ENCODE results near the gene DOCK4.

Gene DOCK4

DNA sequence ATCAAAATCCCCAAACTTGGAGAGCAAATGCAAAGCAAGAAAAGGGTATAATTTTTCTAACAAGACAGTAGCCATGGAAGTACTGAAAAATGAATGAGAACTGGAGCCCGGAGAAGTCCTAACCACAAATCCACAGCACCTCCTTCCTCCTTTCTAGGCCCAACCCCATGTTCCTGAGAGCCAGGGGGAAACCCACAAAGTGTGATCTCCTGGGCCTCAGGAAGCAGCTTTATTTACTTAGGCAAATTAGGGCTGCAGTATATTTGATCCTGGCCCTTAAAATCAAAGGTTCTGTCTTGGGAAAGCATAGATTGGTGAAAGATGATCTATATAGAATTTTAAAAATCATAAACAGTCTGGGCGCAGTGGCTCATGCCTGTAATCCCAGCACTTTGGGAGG lies 103.0 kb downstream of the DOCK4 start:
- no peaks in the 10 kb centered on the region for H3K79me2 ChIP-seq (ENCODE audit: insufficient read depth, low read length)
- no peaks in the 10 kb centered on the region for H3K36me3 ChIP-seq (ENCODE audit: low read length)
- H3F3A ChIP-seq (ENCODE audit: insufficient read depth): no peaks in the 10 kb centered on the region
- no peak overlapping the region for H3K27ac ChIP-seq (ENCODE audit: low read depth, low read length)
- no peak overlapping the region for H3K4me2 ChIP-seq (ENCODE audit: low read depth, low read length, poor library complexity, severe bottlenecking)
- no peak overlapping the region for H3K4me3 ChIP-seq (ENCODE audit: insufficient read depth, low read length, poor library complexity, severe bottlenecking)
- H3K27me3 ChIP-seq (ENCODE audit: low read length): no peaks in the 10 kb centered on the region
- H3K9me3 ChIP-seq (ENCODE audit: insufficient read depth, low read length): no peaks in the 10 kb centered on the region
- H3K9me2 ChIP-seq (replicated peaks; ENCODE audit: insufficient read depth, low read length): no peaks in the 10 kb centered on the region
- no peaks in the 10 kb centered on the region for H4K20me1 ChIP-seq (ENCODE audit: low read depth, low read length)
- H3K9ac ChIP-seq (ENCODE audit: low read length): no peak overlapping the region
- TF ChIP-seq, protein P1, sequence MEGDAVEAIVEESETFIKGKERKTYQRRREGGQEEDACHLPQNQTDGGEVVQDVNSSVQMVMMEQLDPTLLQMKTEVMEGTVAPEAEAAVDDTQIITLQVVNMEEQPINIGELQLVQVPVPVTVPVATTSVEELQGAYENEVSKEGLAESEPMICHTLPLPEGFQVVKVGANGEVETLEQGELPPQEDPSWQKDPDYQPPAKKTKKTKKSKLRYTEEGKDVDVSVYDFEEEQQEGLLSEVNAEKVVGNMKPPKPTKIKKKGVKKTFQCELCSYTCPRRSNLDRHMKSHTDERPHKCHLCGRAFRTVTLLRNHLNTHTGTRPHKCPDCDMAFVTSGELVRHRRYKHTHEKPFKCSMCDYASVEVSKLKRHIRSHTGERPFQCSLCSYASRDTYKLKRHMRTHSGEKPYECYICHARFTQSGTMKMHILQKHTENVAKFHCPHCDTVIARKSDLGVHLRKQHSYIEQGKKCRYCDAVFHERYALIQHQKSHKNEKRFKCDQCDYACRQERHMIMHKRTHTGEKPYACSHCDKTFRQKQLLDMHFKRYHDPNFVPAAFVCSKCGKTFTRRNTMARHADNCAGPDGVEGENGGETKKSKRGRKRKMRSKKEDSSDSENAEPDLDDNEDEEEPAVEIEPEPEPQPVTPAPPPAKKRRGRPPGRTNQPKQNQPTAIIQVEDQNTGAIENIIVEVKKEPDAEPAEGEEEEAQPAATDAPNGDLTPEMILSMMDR (IDR thresholded peaks at IDR 0.05; ENCODE audit: insufficient read depth, low read length, poor library complexity, severe bottlenecking): no peak
- TF ChIP-seq EZH2phosphoT487 (conservative IDR thresholded peaks at IDR 0.05; ENCODE audit: low read length): no peak
- H2AFZ ChIP-seq (ENCODE audit: low read depth, low read length, severe bottlenecking): no peak overlapping the region

DNA sequence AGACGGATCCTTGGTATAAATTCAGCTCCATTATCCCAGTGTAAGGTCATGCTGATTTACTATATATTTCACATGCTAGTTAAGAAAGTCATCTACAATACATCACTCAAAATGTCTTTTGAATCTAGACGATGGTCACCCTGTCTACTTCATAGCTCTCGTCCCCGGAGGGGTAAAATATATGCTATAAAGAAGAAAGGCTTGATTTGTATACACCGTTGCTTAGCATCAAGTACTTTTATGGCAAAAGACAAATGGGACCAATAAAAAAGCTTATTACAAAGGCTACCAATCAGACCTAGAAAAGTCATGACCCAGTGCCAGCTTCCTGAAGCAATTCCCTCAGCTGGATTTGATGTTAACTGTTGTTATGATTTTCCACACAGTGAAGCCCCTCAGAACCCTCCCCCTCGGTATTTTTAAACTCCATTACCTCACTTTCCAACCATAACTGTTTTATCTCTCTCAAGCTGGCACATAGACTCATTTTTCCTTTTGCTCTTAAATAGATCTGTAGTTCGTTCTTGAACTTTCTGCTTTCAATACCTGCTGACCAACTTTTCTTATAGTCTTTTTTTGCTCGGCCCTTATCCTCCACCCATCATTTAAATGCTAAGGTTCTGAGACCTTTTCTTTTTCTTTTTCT lies 104.9 kb downstream of the DOCK4 start:
- no peak overlapping the region for H3K4me3 ChIP-seq (ENCODE audit: insufficient read depth, low read length, poor library complexity, severe bottlenecking)
- H3K27me3 ChIP-seq (ENCODE audit: low read length): no peaks in the 10 kb centered on the region
- no peaks in the 10 kb centered on the region for H3K9me3 ChIP-seq (ENCODE audit: insufficient read depth, low read length)
- H3F3A ChIP-seq (ENCODE audit: insufficient read depth): no peaks in the 10 kb centered on the region
- H3K27ac ChIP-seq (ENCODE audit: low read depth, low read length): no peak overlapping the region
- no peaks in the 10 kb centered on the region for H3K36me3 ChIP-seq (ENCODE audit: low read length)
- H2AFZ ChIP-seq (ENCODE audit: low read depth, low read length, severe bottlenecking): no peak overlapping the region
- TF ChIP-seq EZH2phosphoT487 (conservative IDR thresholded peaks at IDR 0.05; ENCODE audit: low read length): no peak
- TF ChIP-seq, protein P1 (IDR thresholded peaks at IDR 0.05; ENCODE audit: insufficient read depth, low read length, poor library complexity, severe bottlenecking): no peak
- no peak overlapping the region for H3K4me2 ChIP-seq (ENCODE audit: low read depth, low read length, poor library complexity, severe bottlenecking)
- no peak overlapping the region for H3K9ac ChIP-seq (ENCODE audit: low read length)
- no peaks in the 10 kb centered on the region for H3K9me2 ChIP-seq (replicated peaks; ENCODE audit: insufficient read depth, low read length)
- no peaks in the 10 kb centered on the region for H3K79me2 ChIP-seq (ENCODE audit: insufficient read depth, low read length)
- H4K20me1 ChIP-seq (ENCODE audit: low read depth, low read length): no peaks in the 10 kb centered on the region

DNA sequence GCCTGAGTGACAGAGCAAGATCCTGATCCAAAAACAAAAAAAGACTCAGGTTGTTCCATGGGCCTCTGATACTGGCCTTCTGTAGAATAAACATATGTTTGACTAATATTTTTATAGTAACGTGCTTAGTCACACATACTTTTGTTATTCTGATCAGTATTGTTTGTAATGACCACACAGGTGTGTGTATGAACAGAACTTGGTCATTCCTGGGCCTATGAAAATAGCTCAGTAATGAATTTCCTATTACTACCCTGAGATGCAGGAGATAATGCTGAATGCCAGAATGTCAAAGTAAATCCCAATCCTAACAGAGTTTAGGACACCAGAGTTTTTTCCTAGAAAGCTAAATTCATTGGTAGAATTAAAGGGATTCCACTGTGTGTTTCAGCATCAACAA lies 108.7 kb downstream of the DOCK4 start:
- no peaks in the 10 kb centered on the region for H3K36me3 ChIP-seq (ENCODE audit: low read length)
- no peak for TF ChIP-seq EZH2phosphoT487 (conservative IDR thresholded peaks at IDR 0.05; ENCODE audit: low read length)
- TF ChIP-seq, protein P1 (IDR thresholded peaks at IDR 0.05; ENCODE audit: insufficient read depth, low read length, poor library complexity, severe bottlenecking): no peak

More for the DNA sequence above, 108.7 kb downstream of the DOCK4 start:
- H4K20me1 ChIP-seq (ENCODE audit: low read depth, low read length): no peaks in the 10 kb centered on the region
- H3K9me2 ChIP-seq (replicated peaks; ENCODE audit: insufficient read depth, low read length): no peaks in the 10 kb centered on the region
- H2AFZ ChIP-seq (ENCODE audit: low read depth, low read length, severe bottlenecking): no peak overlapping the region
- no peak overlapping the region for H3K4me2 ChIP-seq (ENCODE audit: low read depth, low read length, poor library complexity, severe bottlenecking)
- H3K27me3 ChIP-seq (ENCODE audit: low read length): no peaks in the 10 kb centered on the region
- H3K9ac ChIP-seq (ENCODE audit: low read length): no peak overlapping the region
- H3K27ac ChIP-seq (ENCODE audit: low read depth, low read length): no peak overlapping the region
- no peaks in the 10 kb centered on the region for H3K79me2 ChIP-seq (ENCODE audit: insufficient read depth, low read length)
- H3K9me3 ChIP-seq (ENCODE audit: insufficient read depth, low read length): no peaks in the 10 kb centered on the region
- H3F3A ChIP-seq (ENCODE audit: insufficient read depth): no peaks in the 10 kb centered on the region
- H3K4me3 ChIP-seq (ENCODE audit: insufficient read depth, low read length, poor library complexity, severe bottlenecking): no peak overlapping the region
